Liver (tissue), 9 donors: ENCODE measurements around the gene GALNTL6. TPM values are rescaled to one million over a fixed set of nuclear protein-coding genes. Genes with fewer than 3 reads are reported as not detected.

Experiments used
- DNase-seq: peaks from one replicate; pipeline ENCODE4 v3.0.0-alpha.2; 2017; ENCODE audit warnings: low spot score
- H3K27ac ChIP-seq, 2 donors: one replicate each; pipeline ENCODE4 v1.7.0; 2013; ENCODE audit warnings: inconsistent platforms in 2 of 2, low read length in 2 of 2, control low read depth in 1 of 2, low read depth in 1 of 2, mild to moderate bottlenecking in 1 of 2
- H3K27me3 ChIP-seq, 4 donors: one replicate each; pipeline versions ENCODE4 v1.6.1 to v1.7.0; 2013; ENCODE audit warnings: low read length in 3 of 4, inconsistent platforms in 1 of 4, mild to moderate bottlenecking in 1 of 4, moderate library complexity in 1 of 4; ENCODE audit not compliant: control insufficient read depth in 4 of 4, insufficient read depth in 4 of 4
- H3K36me3 ChIP-seq, 4 donors: one replicate each; pipeline versions ENCODE4 v1.6.1 to v1.7.0; 2013; ENCODE audit warnings: low read length in 3 of 4, mild to moderate bottlenecking in 3 of 4, low read depth in 1 of 4, moderate library complexity in 1 of 4; ENCODE audit not compliant: control insufficient read depth in 4 of 4, insufficient read depth in 3 of 4
- H3K4me1 ChIP-seq, 4 donors: one replicate each; pipeline versions ENCODE4 v1.6.1 to v1.7.0; 2013; ENCODE audit warnings: low read length in 3 of 4, mild to moderate bottlenecking in 3 of 4, moderate library complexity in 1 of 4; ENCODE audit not compliant: control insufficient read depth in 4 of 4, insufficient read depth in 4 of 4
- H3K4me3 ChIP-seq, 3 donors: one replicate each; pipeline versions ENCODE4 v1.6.1 to v1.7.0; 2013; ENCODE audit warnings: low read length in 3 of 3, control low read depth in 1 of 3, low read depth in 1 of 3, mild to moderate bottlenecking in 1 of 3
- H3K9ac ChIP-seq, 2 donors: one replicate each; pipeline ENCODE4 v1.7.0; 2013; ENCODE audit warnings: low read length in 2 of 2, mild to moderate bottlenecking in 2 of 2, moderate library complexity in 2 of 2, control low read depth in 1 of 2, low read depth in 1 of 2
- H3K9me3 ChIP-seq, 4 donors: one replicate each; pipeline versions ENCODE4 v1.6.1 to v1.7.0; 2013; ENCODE audit warnings: low read length in 3 of 4; ENCODE audit not compliant: control insufficient read depth in 4 of 4
- EGR1 ChIP-seq, 2 donors: IDR thresholded peaks; 2 replicates each; pipeline ENCODE4 v1.6.1; 2016 to 2018; ENCODE audit warnings: antibody characterized with exemption in 2 of 2, low read depth in 2 of 2
- FOXA1 ChIP-seq: IDR thresholded peaks from 2 replicates; pipeline ENCODE4 v1.6.1; 2016; ENCODE audit warnings: antibody characterized with exemption
- FOXA2 ChIP-seq: IDR thresholded peaks from 2 replicates; pipeline ENCODE4 v1.6.1; 2016; ENCODE audit warnings: antibody characterized with exemption
- GABPA ChIP-seq, 2 donors: IDR thresholded peaks in 1 of 2; conservative IDR thresholded peaks in 1 of 2; 2 replicates each; pipeline ENCODE4 v1.6.1; 2016; ENCODE audit warnings: antibody characterized with exemption in 2 of 2, mild to moderate bottlenecking in 1 of 2, moderate library complexity in 1 of 2
- HNF4A ChIP-seq, 2 donors: conservative IDR thresholded peaks; 2 replicates each; pipeline ENCODE4 v1.6.1; 2016; ENCODE audit warnings: antibody characterized with exemption in 2 of 2, mild to moderate bottlenecking in 2 of 2
- HNF4G ChIP-seq: IDR thresholded peaks from 2 replicates; pipeline ENCODE4 v1.6.1; 2016; ENCODE audit warnings: antibody characterized with exemption
- JUND ChIP-seq, 2 donors: IDR thresholded peaks; 2 replicates each; pipeline ENCODE4 v1.6.1; 2016; ENCODE audit warnings: antibody characterized with exemption in 2 of 2
- RAD21 ChIP-seq, 2 donors: IDR thresholded peaks; 2 replicates each; pipeline ENCODE4 v1.6.1; 2016; ENCODE audit warnings: antibody characterized with exemption in 2 of 2, mild to moderate bottlenecking in 2 of 2
- RXRA ChIP-seq, 2 donors: IDR thresholded peaks; 2 replicates each; pipeline ENCODE4 v1.6.1; 2017 to 2018; ENCODE audit warnings: antibody characterized with exemption in 2 of 2, mild to moderate bottlenecking in 1 of 2
- SP1 ChIP-seq: IDR thresholded peaks from 2 replicates; pipeline ENCODE4 v1.6.1; 2018; ENCODE audit warnings: antibody characterized with exemption, mild to moderate bottlenecking
- TAF1 ChIP-seq: conservative IDR thresholded peaks from 2 replicates; pipeline ENCODE4 v1.6.1; 2016; ENCODE audit warnings: antibody characterized with exemption, mild to moderate bottlenecking
- WGBS: extraction: QIAGEN DNeasy Blood & Tissue Kit; methylation state at CpG from one replicate; pipeline ENCODE4 v1.1.7; 2013; 5-methylcytosine and 5-hydroxymethylcytosine counted together
- polyA plus RNA-seq, 2 donors: library from polyadenylated mRNA; stranded (reverse) in 1 of 2; unstranded in 1 of 2; fragments of 200-250 nt in 1 of 2; fragments of >200 nt in 1 of 2; fragmentation: Nextera tagmentation in 1 of 2; extraction: Ambion mirVana in 1 of 2; gene quantifications; one replicate each; pipeline versions ENCODE4 v1.2.1 to v1.2.3, GENCODE V29; 2013 to 2015
- total RNA-seq, 2 donors: library from RNA; depleted of rRNA; stranded (reverse); fragments of >200 nt; gene quantifications; one replicate each; pipeline ENCODE4 v1.2.3, GENCODE V29; 2014
- TF ChIP-seq, protein P1 (sequence below): fragments of 150-350 bp; IDR thresholded peaks from 2 replicates; pipeline ENCODE4 v1.5.1; 2017; ENCODE audit warnings: improper control_type of control experiment, low read depth, low read length; ENCODE audit not compliant: missing input control
- TF ChIP-seq, protein P2 (sequence below): IDR thresholded peaks from 2 replicates; pipeline ENCODE4 v1.6.1; 2016; ENCODE audit warnings: antibody characterized with exemption
- donor health status: healthy.
- donor health status: healthy.
- donor health status: healthy.
- donor health status: healthy.
- donor health status: healthy.

GALNTL6 gene
- total and polyA plus RNA-seq, 4 donors = 0.06 to 0.08 TPM; not detected in 2

GRCh38 chr4:172868271-172868670, 1055.1 kb downstream of the GALNTL6 start (continued):
- TF ChIP-seq HNF4G = no peak

- no peaks in the 10 kb centered on the region for H3K36me3 ChIP-seq
- no peak overlapping the region for H3K4me3 ChIP-seq
- no peak for DNase-seq
- peaks cover 2 to 16% (median 9%) of the 10 kb centered on the region in 4 donors for H3K4me1 ChIP-seq
- H3K9me3 ChIP-seq = no peaks in the 10 kb centered on the region
- H3K27ac ChIP-seq = no peak overlapping the region
- H3K27me3 ChIP-seq = no peaks in the 10 kb centered on the region
- H3K9ac ChIP-seq = no peak overlapping the region
- no peak for TF ChIP-seq EGR1 (IDR thresholded peaks at IDR 0.05; ENCODE audit: low read depth in 2 of 2)
- no peak for TF ChIP-seq SP1
- peak; percentile 69 to 70 for TF ChIP-seq HNF4A (conservative IDR thresholded peaks at IDR 0.05)
- WGBS = 93% methylated on average over 1 of the region's 1 CpG
Measured at GRCh38 chr4:172869621-172870268, 1056.5 kb downstream of the GALNTL6 start.

DNA sequence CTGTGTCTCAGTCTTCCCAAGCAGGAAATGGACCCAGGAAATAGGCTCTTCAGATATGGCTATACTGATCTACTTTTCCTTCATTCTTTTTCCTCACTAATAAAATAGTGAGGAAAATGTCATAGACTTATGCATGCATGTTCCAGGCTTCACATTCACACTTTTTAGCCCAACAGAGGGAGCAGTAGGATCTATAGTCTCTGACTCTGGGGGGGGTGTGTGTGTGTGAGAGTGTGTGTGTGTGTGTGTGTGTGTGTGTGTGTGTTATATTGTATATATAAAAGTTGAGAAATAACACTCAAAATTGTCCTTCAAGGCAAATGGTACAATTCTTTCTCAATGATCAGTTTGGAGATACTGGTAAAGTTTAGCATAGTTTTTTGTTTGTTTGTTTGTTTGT, 1058.2 kb downstream of the GALNTL6 start:
- Histone ChIP-seq H3K9me3 (no peaks in the 10 kb centered on the region), H3K27me3 (no peaks in the 10 kb centered on the region), H3K27ac (no peak overlapping the region), H3K4me3 (no peak overlapping the region), H3K4me1 (peaks cover 0 to 5% (median 2%) of the 10 kb centered on the region in 4 donors), H3K36me3 (no peaks in the 10 kb centered on the region), H3K9ac (no peak overlapping the region)
- TF ChIP-seq, protein P1, sequence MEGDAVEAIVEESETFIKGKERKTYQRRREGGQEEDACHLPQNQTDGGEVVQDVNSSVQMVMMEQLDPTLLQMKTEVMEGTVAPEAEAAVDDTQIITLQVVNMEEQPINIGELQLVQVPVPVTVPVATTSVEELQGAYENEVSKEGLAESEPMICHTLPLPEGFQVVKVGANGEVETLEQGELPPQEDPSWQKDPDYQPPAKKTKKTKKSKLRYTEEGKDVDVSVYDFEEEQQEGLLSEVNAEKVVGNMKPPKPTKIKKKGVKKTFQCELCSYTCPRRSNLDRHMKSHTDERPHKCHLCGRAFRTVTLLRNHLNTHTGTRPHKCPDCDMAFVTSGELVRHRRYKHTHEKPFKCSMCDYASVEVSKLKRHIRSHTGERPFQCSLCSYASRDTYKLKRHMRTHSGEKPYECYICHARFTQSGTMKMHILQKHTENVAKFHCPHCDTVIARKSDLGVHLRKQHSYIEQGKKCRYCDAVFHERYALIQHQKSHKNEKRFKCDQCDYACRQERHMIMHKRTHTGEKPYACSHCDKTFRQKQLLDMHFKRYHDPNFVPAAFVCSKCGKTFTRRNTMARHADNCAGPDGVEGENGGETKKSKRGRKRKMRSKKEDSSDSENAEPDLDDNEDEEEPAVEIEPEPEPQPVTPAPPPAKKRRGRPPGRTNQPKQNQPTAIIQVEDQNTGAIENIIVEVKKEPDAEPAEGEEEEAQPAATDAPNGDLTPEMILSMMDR = no peak
- TF ChIP-seq EGR1 (IDR thresholded peaks at IDR 0.05; ENCODE audit: low read depth in 2 of 2) = no peak
- no peak for TF ChIP-seq FOXA1
- no peak for TF ChIP-seq SP1
- no peak for TF ChIP-seq TAF1
- TF ChIP-seq FOXA2 = no peak
- no peak for TF ChIP-seq JUND (IDR thresholded peaks at IDR 0.05)
- TF ChIP-seq HNF4A (conservative IDR thresholded peaks at IDR 0.05) = no peak
- TF ChIP-seq, protein P2, sequence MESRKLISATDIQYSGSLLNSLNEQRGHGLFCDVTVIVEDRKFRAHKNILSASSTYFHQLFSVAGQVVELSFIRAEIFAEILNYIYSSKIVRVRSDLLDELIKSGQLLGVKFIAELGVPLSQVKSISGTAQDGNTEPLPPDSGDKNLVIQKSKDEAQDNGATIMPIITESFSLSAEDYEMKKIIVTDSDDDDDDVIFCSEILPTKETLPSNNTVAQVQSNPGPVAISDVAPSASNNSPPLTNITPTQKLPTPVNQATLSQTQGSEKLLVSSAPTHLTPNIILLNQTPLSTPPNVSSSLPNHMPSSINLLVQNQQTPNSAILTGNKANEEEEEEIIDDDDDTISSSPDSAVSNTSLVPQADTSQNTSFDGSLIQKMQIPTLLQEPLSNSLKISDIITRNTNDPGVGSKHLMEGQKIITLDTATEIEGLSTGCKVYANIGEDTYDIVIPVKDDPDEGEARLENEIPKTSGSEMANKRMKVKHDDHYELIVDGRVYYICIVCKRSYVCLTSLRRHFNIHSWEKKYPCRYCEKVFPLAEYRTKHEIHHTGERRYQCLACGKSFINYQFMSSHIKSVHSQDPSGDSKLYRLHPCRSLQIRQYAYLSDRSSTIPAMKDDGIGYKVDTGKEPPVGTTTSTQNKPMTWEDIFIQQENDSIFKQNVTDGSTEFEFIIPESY = no peak
- TF ChIP-seq GABPA (IDR thresholded peaks at IDR 0.05 in 1 of 2, conservative IDR thresholded peaks at IDR 0.05 in 1 of 2) = no peak
- no peak for DNase-seq

- no peak overlapping the region for H3K9ac ChIP-seq
- no peak overlapping the region for H3K27ac ChIP-seq
- H3K4me1 ChIP-seq = no peaks in the 10 kb centered on the region
- no peaks in the 10 kb centered on the region for H3K27me3 ChIP-seq
- H3K9me3 ChIP-seq = no peaks in the 10 kb centered on the region
- no peak overlapping the region for H3K4me3 ChIP-seq
- DNase-seq = no peak
- WGBS = 89% methylated on average over 3 of the region's 3 CpGs
- H3K36me3 ChIP-seq = no peaks in the 10 kb centered on the region
- TF ChIP-seq GABPA (IDR thresholded peaks at IDR 0.05 in 1 of 2, conservative IDR thresholded peaks at IDR 0.05 in 1 of 2) (no peak), RAD21 (IDR thresholded peaks at IDR 0.05) (no peak), SP1 (no peak), RXRA (IDR thresholded peaks at IDR 0.05) (no peak), EGR1 (IDR thresholded peaks at IDR 0.05; ENCODE audit: low read depth in 2 of 2) (no peak), JUND (IDR thresholded peaks at IDR 0.05) (no peak)
- TF ChIP-seq, protein P2 = no peak
- TF ChIP-seq, protein P1 = no peak
Measured at GRCh38 chr4:172874944-172875343, 1061.7 kb downstream of the GALNTL6 start.
